Ovary (tissue), 3 donors: ENCODE results near the gene FBXL4.

Experiments
- EP300 ChIP-seq: sonication (generic); formaldehyde crosslinking; IDR thresholded peaks from one replicate; pipeline ENCODE4 v1.6.1; 2017; ENCODE audit warnings: antibody characterized with exemption
- TF ChIP-seq, protein P1 (sequence below), 3 donors: fragments of 450-650 bp in 2 of 3; fragments of 200-600 bp in 1 of 3; IDR thresholded peaks; one replicate each; pipeline versions ENCODE4 v1.5.1 to v1.8.0; 2016 to 2022; ENCODE audit warnings: antibody characterized with exemption in 3 of 3, mild to moderate bottlenecking in 1 of 3
- donor health status: DM: no; HTN: no; CAD: no.

DNA sequence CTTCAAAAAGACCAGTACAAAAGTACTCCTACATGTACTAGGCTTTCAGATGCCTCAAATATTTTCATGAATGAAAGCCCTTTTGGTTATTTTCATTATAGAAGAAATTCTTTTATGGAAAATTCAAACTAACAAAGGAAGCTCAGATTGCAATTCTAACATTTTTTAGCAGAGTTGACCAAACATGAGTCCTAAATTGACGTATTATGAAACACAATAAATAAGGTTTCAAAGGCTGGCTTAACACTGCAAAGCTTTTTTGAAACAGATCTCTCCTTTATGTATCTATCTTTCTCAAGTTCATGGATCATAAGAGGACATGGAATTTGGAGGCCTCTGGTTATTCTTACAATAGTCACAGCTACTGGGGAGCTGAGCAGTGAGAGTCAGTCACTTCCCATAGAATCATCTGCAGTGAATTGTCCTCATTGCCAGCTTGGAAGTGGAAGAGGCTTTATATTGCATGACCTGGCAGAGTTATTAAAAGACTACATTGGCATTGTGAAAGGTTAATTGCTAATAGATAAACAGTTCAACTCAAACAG is 38.4 kb upstream of the FBXL4 start:
- TF ChIP-seq, protein P1, sequence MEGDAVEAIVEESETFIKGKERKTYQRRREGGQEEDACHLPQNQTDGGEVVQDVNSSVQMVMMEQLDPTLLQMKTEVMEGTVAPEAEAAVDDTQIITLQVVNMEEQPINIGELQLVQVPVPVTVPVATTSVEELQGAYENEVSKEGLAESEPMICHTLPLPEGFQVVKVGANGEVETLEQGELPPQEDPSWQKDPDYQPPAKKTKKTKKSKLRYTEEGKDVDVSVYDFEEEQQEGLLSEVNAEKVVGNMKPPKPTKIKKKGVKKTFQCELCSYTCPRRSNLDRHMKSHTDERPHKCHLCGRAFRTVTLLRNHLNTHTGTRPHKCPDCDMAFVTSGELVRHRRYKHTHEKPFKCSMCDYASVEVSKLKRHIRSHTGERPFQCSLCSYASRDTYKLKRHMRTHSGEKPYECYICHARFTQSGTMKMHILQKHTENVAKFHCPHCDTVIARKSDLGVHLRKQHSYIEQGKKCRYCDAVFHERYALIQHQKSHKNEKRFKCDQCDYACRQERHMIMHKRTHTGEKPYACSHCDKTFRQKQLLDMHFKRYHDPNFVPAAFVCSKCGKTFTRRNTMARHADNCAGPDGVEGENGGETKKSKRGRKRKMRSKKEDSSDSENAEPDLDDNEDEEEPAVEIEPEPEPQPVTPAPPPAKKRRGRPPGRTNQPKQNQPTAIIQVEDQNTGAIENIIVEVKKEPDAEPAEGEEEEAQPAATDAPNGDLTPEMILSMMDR (IDR thresholded peaks at IDR 0.05): no peak
- TF ChIP-seq EP300: no peak
